Measurements from ENCODE around the gene ATP6V1A.
A peak's percentile ranks its signal among the peaks of the same experiment; 100 is the strongest.
"Not testable (repeated sequence)": the region's sequence is repeated elsewhere in the genome, so short reads cannot be mapped to it uniquely, and the experiment has no call there.

The ATP6V1A gene

DNA sequence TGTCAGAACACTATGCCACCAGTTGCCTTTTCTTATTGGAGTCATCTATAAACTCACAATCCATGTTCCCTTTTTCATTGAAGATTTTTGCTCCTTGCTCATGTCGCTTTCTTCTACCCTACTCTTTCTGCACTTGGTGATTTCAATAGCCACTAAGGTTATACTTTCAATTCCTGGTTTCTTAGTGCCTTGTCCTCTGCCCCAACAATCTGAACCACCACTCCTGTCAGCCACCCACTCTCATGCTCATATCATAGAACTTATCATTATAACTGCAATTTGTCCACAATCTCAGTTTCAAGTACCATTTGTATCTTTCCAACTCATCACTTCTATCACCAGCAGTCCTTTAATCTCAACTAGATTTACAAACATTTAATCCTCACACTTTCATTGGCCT lies 81.8 kb downstream of the ATP6V1A start:
- DNase-seq (ENCODE audit: low read depth in 2 of 2): no peak

DNA sequence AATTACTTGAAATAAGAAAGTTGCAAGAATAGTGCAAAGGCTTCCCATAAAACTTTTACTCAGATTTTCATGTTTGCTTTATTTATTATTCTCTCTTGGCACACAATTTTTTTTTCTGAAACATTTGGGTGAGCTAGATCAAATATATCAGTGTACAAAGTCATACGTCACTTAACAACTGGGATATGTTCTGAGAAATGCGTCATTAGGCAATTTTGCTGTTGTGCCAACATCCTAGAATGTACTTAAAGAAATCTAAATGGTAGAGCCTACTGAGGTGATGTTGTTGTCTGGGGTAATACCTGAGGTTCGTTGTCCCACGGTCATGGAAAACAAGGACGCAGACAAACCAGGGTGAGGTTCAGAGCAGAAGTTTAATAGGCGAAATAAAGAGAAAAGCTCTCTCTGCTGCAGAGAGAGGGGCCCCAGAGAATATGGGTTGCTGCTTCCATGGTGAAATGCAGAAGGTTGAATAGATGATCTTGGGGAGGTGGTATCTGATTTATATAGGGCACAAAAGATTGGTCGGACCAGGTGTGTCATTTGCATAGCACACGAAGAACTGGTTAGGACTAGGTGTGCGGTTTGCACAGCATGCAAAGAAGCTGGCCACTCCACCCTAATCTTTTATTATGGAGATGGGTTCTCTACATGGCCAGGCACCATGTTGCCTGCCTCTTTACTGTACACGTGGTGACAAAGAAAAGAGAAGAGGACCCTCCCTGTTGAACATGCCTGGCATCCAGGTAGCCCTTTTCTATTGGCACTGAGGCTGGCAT lies 82.9 kb downstream of the ATP6V1A start:
- DNase-seq (ENCODE audit: low read depth in 2 of 2): no peak

DNA sequence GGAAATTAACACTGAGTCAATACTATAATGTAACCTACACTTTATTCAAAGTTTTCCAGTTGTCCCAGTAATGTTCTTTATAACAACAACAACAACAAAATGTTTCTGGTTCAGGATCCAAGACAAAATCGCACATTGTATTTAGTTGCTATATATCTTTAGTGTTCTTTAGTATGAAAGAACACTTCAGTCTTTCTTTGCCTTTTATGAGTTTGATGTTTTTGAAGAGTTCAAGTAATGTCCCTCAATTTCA lies 84.2 kb downstream of the ATP6V1A start:
- no peak for DNase-seq (ENCODE audit: low read depth in 2 of 2)

DNA sequence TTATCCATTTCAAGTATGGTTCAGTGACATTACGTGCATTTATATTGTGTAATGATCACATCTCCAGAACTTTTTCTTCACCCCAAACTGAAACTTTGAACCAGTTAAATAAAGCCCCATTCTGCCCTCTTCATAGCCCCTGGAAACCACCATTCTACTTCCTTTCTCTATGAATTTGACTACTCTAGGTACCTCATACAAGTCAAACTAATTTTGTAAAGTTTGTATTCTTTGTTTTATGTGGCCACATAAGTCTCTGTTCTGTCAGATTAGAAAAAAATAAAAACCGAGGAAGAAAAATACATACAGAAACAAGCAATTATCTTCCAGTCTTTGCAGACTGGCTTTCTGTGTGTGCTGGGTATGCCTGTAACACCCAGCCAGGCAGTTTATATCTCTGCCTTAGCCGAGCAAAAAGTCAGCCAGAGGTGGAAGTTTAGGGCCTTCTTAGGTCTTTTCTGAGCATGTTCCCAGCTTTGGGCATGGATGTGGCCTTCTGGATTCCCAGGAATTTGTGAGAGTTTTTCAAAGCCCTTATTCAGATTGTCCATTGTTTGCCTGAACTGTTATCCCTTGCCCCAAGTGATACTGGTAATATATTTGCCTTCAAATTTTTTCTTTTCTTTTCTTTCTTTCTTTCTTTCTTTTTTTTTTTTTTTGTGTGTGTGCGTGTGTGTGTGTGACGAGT lies 85.8 kb downstream of the ATP6V1A start:
- DNase-seq (ENCODE audit: low read depth in 2 of 2): no peak

DNA sequence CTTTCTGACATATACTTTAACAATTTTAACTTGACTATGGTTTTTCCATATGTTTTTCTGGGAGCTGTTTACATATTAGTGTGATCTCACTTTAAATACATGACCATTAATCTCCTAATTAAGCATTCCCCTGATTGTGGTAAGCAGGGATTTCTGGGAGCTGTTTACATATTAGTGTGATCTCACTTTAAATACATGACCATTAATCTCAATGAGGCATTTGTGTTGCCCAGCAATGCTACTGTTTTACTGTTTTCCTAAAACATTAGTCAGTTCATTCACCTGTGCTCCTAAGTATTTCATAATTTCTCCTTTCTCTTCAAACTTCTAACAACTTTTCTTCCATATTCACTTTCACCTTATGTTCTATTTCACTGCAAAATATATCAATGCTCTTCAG lies 88.1 kb downstream of the ATP6V1A start:
- DNase-seq (ENCODE audit: low read depth in 2 of 2): no peak

DNA sequence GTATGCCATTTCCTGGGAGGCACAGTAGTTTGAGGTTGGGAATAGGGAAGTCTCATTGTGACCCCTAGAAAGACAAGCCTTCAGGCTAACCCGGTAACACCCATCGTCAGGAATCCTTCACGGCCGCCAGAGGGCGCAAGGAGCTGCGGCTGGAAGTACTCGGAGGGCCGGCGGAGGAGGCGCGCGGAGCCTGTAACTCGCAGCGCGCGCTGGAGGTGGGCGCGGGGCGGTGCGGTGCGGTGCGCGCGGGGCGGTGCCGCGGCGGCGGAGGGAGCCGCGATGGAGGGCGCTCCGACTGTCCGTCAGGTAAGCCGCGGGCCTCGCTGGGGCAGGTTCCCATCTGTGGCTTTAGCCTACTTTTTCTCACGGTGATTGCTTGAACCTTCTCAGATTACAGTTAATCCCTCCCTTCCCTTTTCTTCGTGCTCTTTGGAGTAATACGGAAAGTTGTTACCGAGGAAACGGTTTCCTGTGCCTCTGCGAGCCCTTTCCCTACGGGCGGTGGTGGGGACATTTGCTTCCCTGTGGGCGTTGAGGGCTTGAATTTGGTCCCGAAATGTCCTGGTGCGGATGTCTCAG lies 91.9 kb downstream of the ATP6V1A start, which contains the start of gene GRAMD1C:
Gene GRAMD1C, plus strand, starts transcription at position 158 of the 579 bp plus-strand sequence. Its CDS starts 122 bp downstream, at position 280.
- peak; percentile 70 to 78 for DNase-seq (ENCODE audit: low read depth in 2 of 2)

DNA sequence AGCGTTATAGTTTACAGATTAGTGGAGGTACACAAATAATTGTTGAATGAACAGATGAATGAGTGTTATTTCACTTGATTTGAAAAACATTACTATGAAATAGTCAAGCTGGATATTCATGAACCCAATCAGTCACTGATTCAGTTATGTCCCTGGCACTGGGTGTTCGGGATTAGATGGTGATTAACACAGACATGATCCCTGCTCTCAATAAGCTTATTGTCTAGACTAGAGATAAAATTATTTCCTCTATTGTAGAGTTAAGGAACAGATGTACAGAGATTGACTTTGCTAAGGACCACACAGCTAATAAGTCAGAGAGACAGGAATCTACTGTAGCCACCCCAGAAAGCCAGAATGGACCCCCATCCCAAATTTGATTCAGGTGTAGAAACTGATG lies 92.7 kb downstream of the ATP6V1A start:
- no peak for DNase-seq (ENCODE audit: low read depth in 2 of 2)

DNA sequence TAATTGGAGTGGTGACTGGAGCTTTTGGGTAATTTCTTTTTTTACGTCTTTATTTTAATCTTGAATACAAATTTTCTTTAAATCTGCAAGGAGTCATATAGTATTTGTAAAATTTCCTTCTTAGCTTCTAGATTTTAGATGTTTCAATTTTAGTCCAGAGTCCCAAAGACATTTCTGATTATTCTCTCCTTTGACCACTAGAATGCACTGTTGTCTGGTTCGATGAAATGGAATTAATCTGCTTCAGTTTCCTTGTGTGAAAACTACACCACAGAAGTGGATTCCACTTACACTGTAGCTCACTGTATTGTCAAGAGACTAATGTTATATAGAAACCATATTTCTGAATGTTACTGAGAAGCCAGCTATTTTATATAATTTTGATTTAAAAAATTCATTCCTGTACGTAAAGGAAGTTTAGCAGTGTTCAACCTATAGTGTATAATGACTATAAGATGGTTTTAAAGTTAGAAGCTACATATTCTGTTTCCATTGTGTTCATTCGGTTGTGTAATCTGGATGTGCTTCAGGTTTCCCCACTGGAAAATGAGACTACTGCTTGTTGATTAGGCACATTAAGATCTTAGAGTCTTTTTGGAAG lies 97.9 kb downstream of the ATP6V1A start:
- DNase-seq (ENCODE audit: low read depth in 2 of 2): no peak

DNA sequence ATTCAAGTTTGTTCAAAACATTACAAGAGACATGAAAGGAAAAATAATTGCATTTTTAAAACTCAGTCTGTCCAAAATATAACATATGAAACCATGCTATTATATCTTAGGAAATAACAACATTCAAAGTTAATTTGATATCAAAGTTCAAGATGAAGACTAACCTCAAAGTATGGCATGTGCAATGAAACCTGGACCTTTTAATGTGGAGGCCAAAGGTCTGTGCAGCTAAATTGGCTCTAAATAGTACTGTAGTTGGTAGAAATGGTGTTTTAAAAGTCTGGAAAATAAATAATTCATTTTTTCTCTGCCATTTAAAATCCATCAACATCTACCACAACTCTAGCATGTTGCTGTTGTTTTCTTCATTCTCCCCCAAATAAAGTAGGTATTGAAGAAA lies 100.4 kb downstream of the ATP6V1A start:
- DNase-seq (ENCODE audit: low read depth in 2 of 2): no peak

DNA sequence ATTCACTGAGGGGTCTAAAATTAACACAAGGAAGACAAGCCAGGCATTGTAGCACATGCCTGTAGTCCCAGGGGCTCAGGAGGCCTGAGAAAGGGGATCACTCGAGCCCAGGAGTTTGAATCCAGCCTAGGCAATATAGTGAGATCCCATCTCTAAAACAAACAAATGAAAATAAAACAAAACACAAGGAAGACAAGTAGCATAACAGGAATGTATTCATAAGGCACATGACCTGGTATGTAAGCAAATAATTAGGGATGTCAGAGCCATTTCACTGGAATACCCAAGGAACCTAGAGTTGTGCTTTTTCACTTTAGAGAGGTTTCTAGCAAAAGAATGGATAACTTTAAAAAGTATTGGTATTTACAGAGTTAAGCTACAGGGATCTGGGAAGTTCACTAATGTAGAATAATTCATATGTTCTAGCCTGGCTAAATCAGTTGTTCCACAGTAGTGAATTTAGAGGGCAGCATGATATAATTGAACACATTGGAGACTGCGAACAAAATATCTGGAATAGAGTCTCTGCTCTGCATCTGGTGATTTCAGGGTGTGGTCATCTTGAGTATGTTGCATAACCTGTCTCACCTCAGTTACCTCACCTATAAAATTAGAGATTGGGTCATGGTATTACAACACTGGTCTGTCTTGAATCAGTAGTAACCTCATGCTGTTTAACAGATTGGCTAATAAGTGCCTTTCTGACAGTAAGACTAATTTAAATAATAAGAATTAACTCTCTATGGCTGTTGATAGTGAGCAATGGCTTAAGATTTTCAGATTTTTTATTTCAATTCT lies 101.0 kb downstream of the ATP6V1A start:
- no peak for DNase-seq (ENCODE audit: low read depth in 2 of 2)

DNA sequence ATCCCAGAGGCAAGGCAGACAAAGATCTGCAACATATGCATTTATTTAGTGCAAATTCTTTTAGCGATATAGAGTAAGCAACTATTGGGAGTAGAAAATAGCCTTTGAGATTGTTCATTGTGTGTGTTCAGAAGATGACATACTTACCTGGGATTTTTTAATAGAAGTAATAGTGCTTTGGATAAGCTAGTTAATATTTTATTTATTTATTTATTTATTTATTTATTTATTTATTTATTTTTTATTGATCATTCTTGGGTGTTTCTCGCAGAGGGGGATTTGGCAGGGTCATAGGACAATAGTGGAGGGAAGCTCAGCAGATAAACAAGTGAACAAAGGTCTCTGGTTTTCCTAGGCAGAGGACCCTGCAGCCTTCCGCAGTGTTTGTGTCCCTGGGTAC lies 102.2 kb downstream of the ATP6V1A start:
- DNase-seq (ENCODE audit: low read depth in 2 of 2): not testable (repeated sequence)

DNA sequence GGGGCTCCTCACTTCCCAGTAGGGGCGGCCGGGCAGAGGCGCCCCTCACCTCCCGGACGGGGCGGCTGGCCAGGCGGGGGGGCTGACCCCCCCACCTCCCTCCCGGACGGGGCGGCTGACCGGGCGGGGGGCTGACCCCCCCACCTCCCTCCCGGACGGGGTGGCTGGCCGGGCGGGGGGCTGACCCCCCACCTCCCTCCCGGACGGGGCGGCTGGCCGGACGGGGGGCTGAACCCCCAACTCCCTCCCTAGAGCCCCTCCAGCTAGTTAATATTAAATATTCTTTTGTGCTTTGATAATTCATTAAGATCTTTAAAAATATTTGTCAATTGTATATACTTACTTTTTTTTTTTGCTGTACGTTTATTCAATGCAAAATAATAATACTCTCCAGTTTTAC lies 103.0 kb downstream of the ATP6V1A start:
- DNase-seq (ENCODE audit: low read depth in 2 of 2): not testable (repeated sequence)

DNA sequence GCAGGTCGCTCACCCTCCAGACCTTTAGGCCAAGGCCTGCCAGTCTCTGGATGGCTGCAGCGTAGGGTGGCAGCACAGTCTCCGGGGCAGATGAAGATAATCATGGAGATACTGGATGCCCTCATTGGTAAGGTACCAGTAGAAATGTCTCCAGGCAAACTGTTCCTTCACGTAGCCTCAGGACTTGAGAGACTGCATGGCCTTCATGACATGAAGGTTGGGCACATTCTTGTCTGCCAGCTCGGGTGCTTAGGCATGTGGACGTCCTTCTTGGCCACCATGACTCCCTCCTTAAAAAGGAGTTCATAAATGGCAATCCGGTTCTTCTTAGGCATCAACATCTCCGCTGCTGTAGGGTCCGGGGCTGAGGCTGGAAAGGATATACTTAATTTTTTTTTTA lies 103.6 kb downstream of the ATP6V1A start:
- DNase-seq (ENCODE audit: low read depth in 2 of 2): not testable (repeated sequence)

DNA sequence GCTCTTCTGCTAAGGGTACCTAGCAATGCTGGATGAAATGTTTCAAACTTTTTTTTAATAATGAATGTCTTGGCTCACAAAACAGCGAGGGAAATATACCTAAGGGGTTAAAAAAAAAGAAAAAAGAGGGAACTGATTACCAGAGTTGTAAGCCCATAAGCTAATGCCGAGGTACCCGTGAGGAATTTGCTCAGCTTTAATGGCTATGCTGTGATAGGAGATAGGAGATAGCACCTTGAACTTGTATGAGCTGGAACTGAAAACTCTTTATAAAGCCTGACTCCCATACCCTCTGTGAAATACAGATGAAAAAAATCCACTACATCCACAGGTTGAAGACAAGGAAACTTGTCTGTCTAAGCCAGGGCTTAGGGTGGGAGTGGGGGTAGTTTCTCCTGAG lies 105.7 kb downstream of the ATP6V1A start:
- no peak for DNase-seq (ENCODE audit: low read depth in 2 of 2)

Measured in activated CD4-positive, alpha-beta T cell treated with anti-CD3 and anti-CD28 coated beads for 24 hours (primary cell).